ENCODE measurements around the gene RGS5.

DNA sequence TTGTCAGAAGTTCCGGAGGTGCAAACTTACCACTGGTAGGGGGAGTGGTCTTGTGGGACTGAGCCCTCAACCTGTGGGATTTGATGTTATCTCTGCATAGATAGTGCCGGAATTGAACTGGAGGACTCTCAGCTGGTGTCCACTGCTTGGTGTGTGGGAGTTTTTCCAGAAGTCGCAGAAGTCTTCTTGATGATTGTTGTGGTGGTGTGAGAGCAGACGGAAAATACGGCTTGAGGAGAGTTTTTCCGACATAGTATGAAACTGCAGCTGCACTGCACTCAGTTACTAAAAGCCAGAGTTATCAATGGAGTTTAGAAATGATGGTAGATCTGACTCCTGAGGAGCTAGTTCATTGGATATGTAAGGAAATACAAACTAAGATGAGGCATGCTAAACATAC lies 14.9 kb downstream of the RGS5 start:
- TF ChIP-seq, protein P1, sequence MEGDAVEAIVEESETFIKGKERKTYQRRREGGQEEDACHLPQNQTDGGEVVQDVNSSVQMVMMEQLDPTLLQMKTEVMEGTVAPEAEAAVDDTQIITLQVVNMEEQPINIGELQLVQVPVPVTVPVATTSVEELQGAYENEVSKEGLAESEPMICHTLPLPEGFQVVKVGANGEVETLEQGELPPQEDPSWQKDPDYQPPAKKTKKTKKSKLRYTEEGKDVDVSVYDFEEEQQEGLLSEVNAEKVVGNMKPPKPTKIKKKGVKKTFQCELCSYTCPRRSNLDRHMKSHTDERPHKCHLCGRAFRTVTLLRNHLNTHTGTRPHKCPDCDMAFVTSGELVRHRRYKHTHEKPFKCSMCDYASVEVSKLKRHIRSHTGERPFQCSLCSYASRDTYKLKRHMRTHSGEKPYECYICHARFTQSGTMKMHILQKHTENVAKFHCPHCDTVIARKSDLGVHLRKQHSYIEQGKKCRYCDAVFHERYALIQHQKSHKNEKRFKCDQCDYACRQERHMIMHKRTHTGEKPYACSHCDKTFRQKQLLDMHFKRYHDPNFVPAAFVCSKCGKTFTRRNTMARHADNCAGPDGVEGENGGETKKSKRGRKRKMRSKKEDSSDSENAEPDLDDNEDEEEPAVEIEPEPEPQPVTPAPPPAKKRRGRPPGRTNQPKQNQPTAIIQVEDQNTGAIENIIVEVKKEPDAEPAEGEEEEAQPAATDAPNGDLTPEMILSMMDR (IDR thresholded peaks at IDR 0.05; ENCODE audit: insufficient read depth, low read length) = no peak
- TF ChIP-seq POLR2AphosphoS5 (IDR thresholded peaks at IDR 0.05; ENCODE audit: low read depth) = no peak

Measured in HL-60 (cell line).